ENCODE results near the gene DOLPP1.

The DOLPP1 gene

DNA sequence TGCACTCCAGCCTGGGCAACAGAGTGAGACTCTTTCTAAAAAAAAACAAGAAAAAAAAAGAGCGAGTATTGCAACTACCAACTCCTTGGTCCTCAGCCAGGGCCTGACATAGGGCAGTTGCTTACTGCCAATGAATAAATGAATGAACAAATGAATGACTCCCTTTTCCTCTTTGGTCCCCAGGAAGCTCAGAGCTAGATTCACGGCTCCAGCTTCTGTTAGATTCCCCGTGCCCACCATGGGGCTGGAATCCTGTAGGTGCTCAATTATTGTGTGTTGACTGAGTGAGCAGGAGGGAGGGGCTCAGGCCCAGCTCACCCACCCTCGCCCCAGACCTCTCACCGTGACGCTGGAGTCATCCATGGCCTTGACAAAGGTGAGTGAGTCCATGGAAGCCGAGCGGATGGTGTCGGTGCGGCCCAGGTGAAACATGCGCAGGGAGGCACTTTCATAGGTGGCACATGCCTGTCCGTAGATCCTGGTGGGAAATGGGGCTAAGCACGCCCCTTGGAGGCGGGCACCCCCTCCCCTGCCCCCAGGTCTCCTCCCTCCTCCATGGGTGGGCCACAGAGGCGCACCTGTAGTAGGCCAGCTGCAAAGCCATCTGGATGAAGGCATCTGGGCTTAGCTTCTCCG is 16.9 kb downstream of the DOLPP1 start:
- WGBS (ENCODE audit: extremely low coverage, insufficient coverage, insufficient read length) = no CpG with 5 or more reads among the region's 16 CpGs
- H3K9me3 ChIP-seq (ENCODE audit: insufficient read depth, low read depth, low read length) = no peaks in the 10 kb centered on the region

DNA sequence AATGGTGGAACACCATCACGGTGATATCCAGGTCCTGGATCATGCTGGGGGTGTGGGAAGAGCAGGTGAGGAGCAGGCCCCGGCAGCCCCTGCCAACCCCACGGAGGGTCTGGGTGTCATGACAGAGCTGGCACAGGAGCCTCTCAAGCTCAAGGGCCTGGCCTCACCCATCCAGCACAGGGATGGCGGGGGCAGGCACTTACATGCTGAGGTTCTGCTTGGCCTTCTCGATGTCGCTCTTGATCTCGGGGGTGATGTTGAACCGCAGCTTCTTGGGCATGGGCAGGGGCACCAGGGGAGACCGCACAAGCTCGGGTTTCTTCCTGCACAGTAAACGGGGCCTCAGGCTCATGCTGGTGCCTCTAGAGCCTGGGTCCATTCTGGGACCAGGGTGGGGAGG is 17.4 kb downstream of the DOLPP1 start:
- WGBS (ENCODE audit: extremely low coverage, insufficient coverage, insufficient read length) = no CpG with 5 or more reads among the region's 11 CpGs
- Histone ChIP-seq H3K9ac (ENCODE audit: low read length) (no peak overlapping the region), H3K23ac (ENCODE audit: low read length) (no peak overlapping the region)

More for the DNA sequence above, 16.9 kb downstream of the DOLPP1 start:
- Histone ChIP-seq H3K27ac (ENCODE audit: low read depth, low read length) (no peak overlapping the region), H3K79me2 (ENCODE audit: control insufficient read depth, insufficient read depth, low read length, poor library complexity) (no peaks in the 10 kb centered on the region), H3K4me1 (ENCODE audit: control insufficient read depth in 1 of 2, insufficient read depth in 2 of 2, low read length in 2 of 2) (no peaks in the 10 kb centered on the region), H3K14ac (ENCODE audit: low read length) (no peak overlapping the region), H3K9ac (ENCODE audit: low read length) (no peak overlapping the region), H3K4me3 (ENCODE audit: low read depth, low read length) (no peak overlapping the region), H4K12ac (ENCODE audit: low read depth, low read length) (no peak overlapping the region), H3K4me2 (ENCODE audit: low read length) (no peak overlapping the region), H3K27me3 (ENCODE audit: insufficient read depth, low read length) (no peaks in the 10 kb centered on the region), H2AK5ac (ENCODE audit: low read length) (no peak overlapping the region), H3K23ac (ENCODE audit: low read length) (no peak overlapping the region), H2BK5ac (ENCODE audit: low read depth, low read length, poor library complexity) (no peak overlapping the region), H4K8ac (ENCODE audit: low read depth, low read length) (no peak overlapping the region), H2AFZ (ENCODE audit: insufficient read depth, low read length, poor library complexity) (no peak overlapping the region), H3K36me3 (ENCODE audit: control insufficient read depth in 1 of 2, insufficient read depth in 2 of 2, low read length in 2 of 2) (peaks cover 4 to 7% of the 10 kb centered on the region in 2 experiments), H3K18ac (ENCODE audit: low read length) (no peak overlapping the region), H3K79me1 (ENCODE audit: low read length) (no peaks in the 10 kb centered on the region), H2BK12ac (ENCODE audit: low read length) (no peak overlapping the region), H2BK120ac (ENCODE audit: insufficient read depth, low read length, poor library complexity) (no peak overlapping the region), H4K91ac (ENCODE audit: low read depth, low read length) (no peak overlapping the region), H3K4ac (ENCODE audit: low read depth, low read length) (no peak overlapping the region)
- no peak for DNase-seq

DNA sequence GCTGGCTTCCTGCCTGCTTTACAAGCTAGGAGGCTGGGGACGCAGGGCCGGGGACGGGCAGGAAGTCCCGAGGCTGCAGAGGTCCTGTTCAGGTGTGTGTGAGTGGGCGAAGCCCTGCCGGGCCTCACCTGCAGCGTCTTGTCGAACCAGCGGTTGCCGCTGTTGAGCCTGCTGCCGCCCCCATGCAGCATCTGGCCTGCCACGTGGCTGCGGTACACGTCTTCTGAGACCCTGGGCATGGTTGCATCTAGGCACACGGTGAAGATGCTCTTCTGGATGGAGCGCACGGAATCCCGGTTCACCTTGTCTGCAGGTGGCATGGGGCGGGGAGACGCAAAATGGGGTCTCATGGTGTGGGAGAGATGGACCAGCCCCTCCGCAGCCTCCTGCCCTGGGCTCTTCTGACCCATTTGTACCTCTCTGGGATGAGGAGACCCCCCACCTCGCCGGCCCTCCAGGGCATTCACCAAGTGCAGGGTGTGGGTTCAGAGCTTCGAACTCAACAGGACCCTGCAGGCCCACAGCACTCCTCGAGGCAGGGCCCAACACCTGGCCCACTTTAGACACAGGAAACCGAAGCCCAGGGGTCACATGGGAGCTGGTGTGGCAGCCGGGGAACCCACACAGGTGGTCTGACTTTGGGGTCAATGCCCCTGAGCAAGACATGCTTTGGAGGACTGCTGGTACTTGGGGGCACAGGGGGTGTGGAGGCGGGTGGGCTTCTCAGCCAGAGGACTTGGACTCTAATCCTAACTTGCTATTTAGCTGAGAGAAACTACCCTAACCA is 19.7 kb downstream of the DOLPP1 start:
- H3K27me3 ChIP-seq (ENCODE audit: insufficient read depth, low read length) = no peaks in the 10 kb centered on the region
- H3K27ac ChIP-seq (ENCODE audit: low read depth, low read length) = no peak overlapping the region
- H2BK120ac ChIP-seq (ENCODE audit: insufficient read depth, low read length, poor library complexity) = no peak overlapping the region
- no peak overlapping the region for H3K4ac ChIP-seq (ENCODE audit: low read depth, low read length)
- H2AK5ac ChIP-seq (ENCODE audit: low read length) = no peak overlapping the region
- no peaks in the 10 kb centered on the region for H3K9me3 ChIP-seq (ENCODE audit: insufficient read depth, low read depth, low read length)
- H3K18ac ChIP-seq (ENCODE audit: low read length) = no peak overlapping the region
- peaks cover 7% of the 10 kb centered on the region in 2 experiments for H3K4me1 ChIP-seq (ENCODE audit: control insufficient read depth in 1 of 2, insufficient read depth in 2 of 2, low read length in 2 of 2)
- H2BK12ac ChIP-seq (ENCODE audit: low read length) = no peak overlapping the region
- no peak overlapping the region for H4K91ac ChIP-seq (ENCODE audit: low read depth, low read length)
- H3K4me3 ChIP-seq (ENCODE audit: low read depth, low read length) = no peak overlapping the region
- no peak overlapping the region for H4K12ac ChIP-seq (ENCODE audit: low read depth, low read length)
- DNase-seq = no peak
- no peak overlapping the region for H3K4me2 ChIP-seq (ENCODE audit: low read length)
- H2BK5ac ChIP-seq (ENCODE audit: low read depth, low read length, poor library complexity) = no peak overlapping the region
- peaks cover 4 to 7% of the 10 kb centered on the region in 2 experiments for H3K36me3 ChIP-seq (ENCODE audit: control insufficient read depth in 1 of 2, insufficient read depth in 2 of 2, low read length in 2 of 2)
- no peak overlapping the region for H4K8ac ChIP-seq (ENCODE audit: low read depth, low read length)
- H3K79me2 ChIP-seq (ENCODE audit: control insufficient read depth, insufficient read depth, low read length, poor library complexity) = no peaks in the 10 kb centered on the region
- no peak overlapping the region for H3K9ac ChIP-seq (ENCODE audit: low read length)
- H3K14ac ChIP-seq (ENCODE audit: low read length) = no peak overlapping the region
- no CpG with 5 or more reads among the region's 28 CpGs for WGBS (ENCODE audit: extremely low coverage, insufficient coverage, insufficient read length)
- no peak overlapping the region for H3K23ac ChIP-seq (ENCODE audit: low read length)
- no peak overlapping the region for H2AFZ ChIP-seq (ENCODE audit: insufficient read depth, low read length, poor library complexity)
- H3K79me1 ChIP-seq (ENCODE audit: low read length) = peaks cover 3% of the 10 kb centered on the region

More for the DNA sequence above, 17.4 kb downstream of the DOLPP1 start:
- Histone ChIP-seq H4K8ac (ENCODE audit: low read depth, low read length) (no peak overlapping the region), H2BK120ac (ENCODE audit: insufficient read depth, low read length, poor library complexity) (no peak overlapping the region), H3K18ac (ENCODE audit: low read length) (no peak overlapping the region), H3K36me3 (ENCODE audit: control insufficient read depth in 1 of 2, insufficient read depth in 2 of 2, low read length in 2 of 2) (peaks cover 4 to 7% of the 10 kb centered on the region in 2 experiments), H3K27me3 (ENCODE audit: insufficient read depth, low read length) (no peaks in the 10 kb centered on the region), H2BK5ac (ENCODE audit: low read depth, low read length, poor library complexity) (no peak overlapping the region), H2AK5ac (ENCODE audit: low read length) (no peak overlapping the region), H4K12ac (ENCODE audit: low read depth, low read length) (no peak overlapping the region), H3K9me3 (ENCODE audit: insufficient read depth, low read depth, low read length) (no peaks in the 10 kb centered on the region), H3K4me1 (ENCODE audit: control insufficient read depth in 1 of 2, insufficient read depth in 2 of 2, low read length in 2 of 2) (peaks cover 5% of the 10 kb centered on the region in 2 experiments), H3K79me1 (ENCODE audit: low read length) (peaks cover 2% of the 10 kb centered on the region), H3K4me2 (ENCODE audit: low read length) (no peak overlapping the region), H3K4me3 (ENCODE audit: low read depth, low read length) (no peak overlapping the region), H3K27ac (ENCODE audit: low read depth, low read length) (no peak overlapping the region), H2AFZ (ENCODE audit: insufficient read depth, low read length, poor library complexity) (no peak overlapping the region), H2BK12ac (ENCODE audit: low read length) (no peak overlapping the region), H3K4ac (ENCODE audit: low read depth, low read length) (no peak overlapping the region), H3K79me2 (ENCODE audit: control insufficient read depth, insufficient read depth, low read length, poor library complexity) (no peaks in the 10 kb centered on the region), H4K91ac (ENCODE audit: low read depth, low read length) (no peak overlapping the region), H3K14ac (ENCODE audit: low read length) (no peak overlapping the region)
- no peak for DNase-seq

DNA sequence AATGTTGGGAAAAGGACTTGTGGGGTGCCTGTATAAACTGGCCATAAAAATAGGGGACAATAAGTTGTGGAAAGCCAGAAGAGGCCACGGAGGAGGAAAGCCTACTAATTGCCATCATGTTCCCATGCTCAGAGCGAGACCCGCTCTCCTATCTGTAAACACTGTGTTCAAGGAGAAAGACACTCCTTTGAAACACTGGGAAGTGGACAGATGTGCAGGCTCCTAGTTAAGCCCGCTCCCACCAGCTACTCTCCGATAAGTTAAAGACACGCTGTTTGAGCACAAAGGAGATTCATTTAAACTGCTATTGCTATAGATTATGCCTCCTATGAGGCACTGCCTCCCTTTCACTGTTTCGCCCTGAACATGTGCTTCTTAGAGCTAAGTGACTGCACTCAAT is 20.4 kb downstream of the DOLPP1 start:
- Histone ChIP-seq H3K9me3 (ENCODE audit: insufficient read depth, low read depth, low read length) (no peaks in the 10 kb centered on the region), H3K4me1 (ENCODE audit: control insufficient read depth in 1 of 2, insufficient read depth in 2 of 2, low read length in 2 of 2) (peaks cover 7% of the 10 kb centered on the region in 2 experiments), H3K14ac (ENCODE audit: low read length) (no peak overlapping the region), H2BK120ac (ENCODE audit: insufficient read depth, low read length, poor library complexity) (no peak overlapping the region), H3K4me3 (ENCODE audit: low read depth, low read length) (no peak overlapping the region), H4K91ac (ENCODE audit: low read depth, low read length) (no peak overlapping the region), H3K23ac (ENCODE audit: low read length) (no peak overlapping the region), H3K27ac (ENCODE audit: low read depth, low read length) (no peak overlapping the region), H3K4me2 (ENCODE audit: low read length) (no peak overlapping the region), H3K18ac (ENCODE audit: low read length) (no peak overlapping the region), H3K9ac (ENCODE audit: low read length) (no peak overlapping the region), H4K12ac (ENCODE audit: low read depth, low read length) (no peak overlapping the region), H3K27me3 (ENCODE audit: insufficient read depth, low read length) (no peaks in the 10 kb centered on the region), H3K36me3 (ENCODE audit: control insufficient read depth in 1 of 2, insufficient read depth in 2 of 2, low read length in 2 of 2) (peaks cover 0 to 3% of the 10 kb centered on the region in 2 experiments), H2AK5ac (ENCODE audit: low read length) (no peak overlapping the region), H3K79me2 (ENCODE audit: control insufficient read depth, insufficient read depth, low read length, poor library complexity) (no peaks in the 10 kb centered on the region), H3K79me1 (ENCODE audit: low read length) (peaks cover 3% of the 10 kb centered on the region), H4K8ac (ENCODE audit: low read depth, low read length) (no peak overlapping the region), H2BK5ac (ENCODE audit: low read depth, low read length, poor library complexity) (no peak overlapping the region), H2AFZ (ENCODE audit: insufficient read depth, low read length, poor library complexity) (no peak overlapping the region), H3K4ac (ENCODE audit: low read depth, low read length) (no peak overlapping the region), H2BK12ac (ENCODE audit: low read length) (no peak overlapping the region)
- DNase-seq = no peak
- no CpG with 5 or more reads among the region's 7 CpGs for WGBS (ENCODE audit: extremely low coverage, insufficient coverage, insufficient read length)
